DMS 273 (cell line): Measurements from ENCODE around the gene MROH8.
"Not testable (repeated sequence)": the region's sequence is repeated elsewhere in the genome, so short reads cannot be mapped to it uniquely, and the experiment has no call there.

Experiments
- DNase-seq: peaks from one replicate; lab custom pipeline; 2025; ENCODE audit not compliant: unreplicated experiment; lab: John Stamatoyannopoulos, UW

The MROH8 gene

GRCh38 chr20:37095599-37096414 lies 83.5 kb downstream of the MROH8 start, which contains the start of gene RBL1:
RBL1 (minus strand) TSS chr20:37095997; CDS start chr20:37095928, 69 bp downstream.
- peak; percentile 96 for DNase-seq

DNA sequence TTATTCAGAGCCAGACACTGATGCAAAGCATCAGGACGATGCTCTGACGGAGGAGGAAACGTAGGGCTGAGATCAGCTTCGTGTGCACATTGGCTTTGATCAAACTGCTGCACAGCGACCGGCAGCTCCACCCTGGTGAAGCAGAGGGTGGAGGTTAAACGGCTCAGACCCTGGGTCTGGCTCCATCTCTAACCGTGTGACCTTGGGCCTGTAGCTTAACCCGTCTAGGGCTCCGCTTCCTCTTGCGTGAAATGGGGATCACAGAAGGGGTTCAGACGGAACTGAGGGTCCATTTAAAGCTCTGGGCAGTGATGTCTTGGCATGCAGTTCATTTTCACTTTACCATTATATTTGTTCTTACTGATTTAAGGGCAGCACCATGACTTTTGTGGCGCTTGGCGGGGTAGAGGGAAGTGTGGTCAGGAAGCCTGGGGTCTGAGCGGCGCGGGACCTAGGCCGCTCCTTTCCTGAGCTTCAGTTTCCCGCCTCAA lies 84.2 kb downstream of the MROH8 start:
- peak; percentile 53 for DNase-seq

DNA sequence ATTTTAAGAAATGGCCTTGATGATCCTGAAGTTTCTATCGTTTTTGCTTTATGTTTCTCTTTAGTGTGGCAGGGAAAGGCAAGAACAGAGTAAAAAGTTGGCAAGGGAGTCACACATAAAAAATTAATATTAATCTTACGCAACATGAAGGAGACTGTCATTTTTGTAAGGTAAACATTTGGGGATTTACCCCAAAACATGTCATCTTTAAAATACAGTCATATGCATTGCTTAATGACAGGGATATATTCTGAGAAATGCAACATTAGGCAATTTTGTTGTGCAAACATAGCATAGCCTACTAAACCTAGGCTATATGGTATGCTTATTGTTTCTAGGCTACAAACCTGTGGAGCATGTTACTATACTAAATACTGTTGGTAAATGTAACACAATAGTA lies 88.9 kb downstream of the MROH8 start:
- DNase-seq = no peak

DNA sequence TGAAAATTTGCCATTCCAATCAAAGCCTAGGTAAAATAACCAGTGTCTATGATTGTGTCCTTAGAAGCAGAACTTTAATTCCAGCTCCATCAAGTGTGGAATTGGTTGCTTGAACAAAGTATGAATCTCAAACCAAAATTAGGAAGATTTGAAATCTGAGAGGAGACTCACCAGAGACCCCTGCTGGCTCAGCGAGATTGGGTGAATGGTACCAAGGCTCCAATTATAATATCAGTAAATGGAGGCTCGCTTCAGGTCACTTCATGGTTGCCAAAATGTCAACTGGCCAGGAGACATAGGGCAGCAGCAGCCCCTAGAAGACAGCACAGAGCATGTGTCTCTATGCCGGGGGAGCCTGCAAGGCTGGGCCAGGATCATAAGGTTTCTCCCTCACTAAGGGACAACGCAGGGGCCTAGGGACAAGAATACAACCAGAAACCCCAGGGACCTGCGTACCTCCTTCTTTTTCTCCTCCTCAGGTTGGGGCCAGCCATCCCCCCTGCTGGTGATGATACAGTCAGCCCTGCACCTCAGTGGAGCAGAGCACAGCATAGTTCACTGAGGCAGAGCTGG lies 97.5 kb downstream of the MROH8 start:
- DNase-seq = peak; percentile 21

GRCh38 chr20:37077009-37077408 lies 102.3 kb downstream of the MROH8 start:
- DNase-seq = no peak

DNA sequence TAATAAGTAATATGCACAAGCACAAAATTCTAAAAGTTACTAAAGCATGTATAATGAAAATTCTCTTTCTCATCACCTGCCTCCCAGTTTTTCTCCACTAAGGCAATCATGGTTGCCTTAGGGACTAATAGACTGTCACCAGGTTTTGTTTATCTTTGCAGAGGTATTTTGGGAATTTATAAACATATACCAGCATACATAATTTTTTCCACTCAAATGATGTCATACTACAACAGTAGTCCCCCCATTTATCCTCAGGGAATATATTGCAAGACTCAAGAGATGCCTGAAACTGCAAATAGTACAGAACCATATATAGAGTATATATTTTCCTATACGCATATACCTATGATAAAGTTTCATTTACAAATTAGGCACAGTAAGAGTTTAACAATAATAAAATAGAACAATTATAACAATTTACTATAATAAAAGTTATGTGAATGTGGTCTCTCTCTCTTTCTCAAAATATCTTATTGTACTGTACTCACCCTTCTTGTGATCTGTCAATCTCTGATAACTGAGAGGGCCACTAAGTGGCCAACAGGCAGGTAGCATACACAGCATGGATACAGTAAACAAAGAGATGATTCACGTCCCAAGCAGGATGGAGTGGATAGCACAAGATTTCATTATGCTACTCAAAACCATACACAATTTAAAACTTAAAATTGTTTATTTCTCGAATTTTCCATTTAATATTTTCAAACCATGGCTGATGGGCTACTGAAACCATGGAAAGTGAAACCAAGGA lies 103.2 kb downstream of the MROH8 start:
- DNase-seq = no peak

DNA sequence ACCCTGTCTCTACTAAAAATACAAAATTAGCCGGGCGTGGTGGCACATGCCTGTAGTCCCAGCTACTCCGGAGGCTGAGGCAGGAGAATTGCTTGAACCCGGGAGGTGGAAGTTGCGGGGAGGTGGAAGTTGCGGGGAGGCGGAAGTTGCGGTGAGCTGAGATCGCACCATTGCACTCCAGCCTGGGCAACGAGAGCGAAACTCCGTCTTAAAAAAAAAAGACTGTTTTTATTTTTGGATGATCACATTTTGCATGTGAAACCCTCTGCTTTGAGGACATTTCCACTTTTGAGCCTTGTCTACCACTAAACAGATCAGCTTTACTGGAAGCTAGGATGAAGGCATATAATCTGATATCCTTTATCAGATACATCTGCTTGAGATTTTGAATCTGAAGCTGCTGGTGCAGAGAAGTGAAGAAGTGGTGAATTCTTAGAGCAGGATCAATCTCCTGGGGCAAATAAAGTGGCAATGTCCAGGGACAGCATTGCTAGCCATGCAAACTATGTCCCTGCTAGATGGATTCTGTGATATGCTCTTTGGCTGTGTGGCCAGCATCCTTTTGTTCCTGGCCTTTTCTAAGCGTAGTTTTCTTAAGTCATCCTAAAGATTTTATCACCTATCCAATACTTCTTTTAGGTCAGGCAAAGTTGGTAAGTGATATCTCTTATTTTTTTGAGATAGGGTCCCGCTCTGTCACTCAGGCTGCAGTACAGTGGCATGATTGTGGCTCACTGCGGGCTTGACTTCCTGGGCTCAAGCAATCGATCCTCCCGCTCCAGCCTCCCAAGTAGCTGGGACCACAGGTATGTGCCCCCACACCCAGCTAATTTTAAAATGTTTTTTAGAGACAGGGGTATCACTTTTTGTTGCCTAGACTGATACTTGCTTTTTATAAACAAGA lies 106.8 kb downstream of the MROH8 start:
- DNase-seq = no peak

- no peak for DNase-seq
Measured at GRCh38 chr20:37071481-37071911, 107.9 kb downstream of the MROH8 start.

DNA sequence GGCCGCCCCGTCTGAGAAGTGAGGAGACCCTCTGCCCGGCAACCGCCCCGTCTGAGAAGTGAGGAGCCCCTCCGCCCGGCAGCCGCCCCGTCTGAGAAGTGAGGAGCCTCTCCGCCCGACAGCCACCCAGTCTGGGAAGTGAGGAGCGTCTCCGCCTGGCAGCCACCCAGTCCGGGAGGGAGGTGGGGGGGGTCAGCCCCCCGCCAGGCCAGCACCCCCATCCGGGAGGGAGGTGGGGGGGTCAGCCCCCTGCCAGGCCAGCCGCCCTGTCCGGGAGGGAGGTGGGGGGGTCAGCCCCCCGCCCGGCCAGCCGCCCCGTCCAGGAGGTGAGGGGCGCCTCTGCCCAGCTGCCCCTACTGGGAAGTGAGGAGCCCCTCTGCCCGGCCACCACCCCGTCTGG lies 109.8 kb downstream of the MROH8 start:
- DNase-seq = not testable (repeated sequence)

DNA sequence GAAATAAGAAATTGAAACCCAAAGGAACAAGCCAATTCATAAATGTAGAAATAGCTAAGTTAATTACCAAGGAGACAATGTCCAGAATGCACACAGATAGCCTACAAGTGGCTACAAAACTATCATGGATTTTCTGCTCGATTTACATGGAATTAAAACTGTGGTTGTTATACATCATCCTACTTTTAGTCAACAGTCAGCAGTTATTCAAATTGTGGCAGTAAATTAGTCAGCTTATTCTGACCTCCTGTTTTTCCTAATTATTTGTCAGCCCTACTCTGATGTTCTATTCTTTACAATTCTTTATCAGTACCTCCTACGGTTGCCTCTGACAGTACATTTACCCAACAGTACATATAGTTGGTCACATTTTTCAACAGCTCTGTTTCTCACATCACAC lies 113.2 kb downstream of the MROH8 start:
- no peak for DNase-seq

- no peak for DNase-seq
Measured at GRCh38 chr20:37055276-37055675, 124.1 kb downstream of the MROH8 start.

GRCh38 chr20:37053230-37053950 lies 126.0 kb downstream of the MROH8 start:
- no peak for DNase-seq
